Measurements from ENCODE around the gene SLC17A1.

The SLC17A1 gene

GRCh38 chr6:25835442-25836283 lies 3.8 kb upstream of the SLC17A1 start (continued):
- TF ChIP-seq TSHZ2 (CRISPR knock-in tag; IDR thresholded peaks at IDR 0.05) = no peak
- TF ChIP-seq BACH2 (CRISPR knock-in tag; IDR thresholded peaks at IDR 0.05; ENCODE audit: borderline replicate concordance) = no peak
- no peak for TF ChIP-seq PPARA (CRISPR knock-in tag; IDR thresholded peaks at IDR 0.05; ENCODE audit: borderline replicate concordance)
- no peak for TF ChIP-seq ZNF8 (CRISPR knock-in tag; IDR thresholded peaks at IDR 0.05)
- TF ChIP-seq CSDC2 (CRISPR knock-in tag; IDR thresholded peaks at IDR 0.05) = no peak
- no peak for TF ChIP-seq ESRRG (CRISPR knock-in tag; IDR thresholded peaks at IDR 0.05)
- no peak for TF ChIP-seq GLIS3 (CRISPR knock-in tag; IDR thresholded peaks at IDR 0.05)

GRCh38 chr6:25834950-25835349 lies 3.1 kb upstream of the SLC17A1 start:
- no peak for ATAC-seq
- TF ChIP-seq SNAI2 (CRISPR knock-in tag; IDR thresholded peaks at IDR 0.05) (no peak), TOX (CRISPR knock-in tag; IDR thresholded peaks at IDR 0.05; ENCODE audit: borderline replicate concordance) (no peak)

GRCh38 chr6:25833136-25833535 lies 1.3 kb upstream of the SLC17A1 start:
- no peak for ATAC-seq

More at GRCh38 chr6:25833136-25833535, 1.3 kb upstream of the SLC17A1 start:
- no peak for TF ChIP-seq ARNTL (CRISPR knock-in tag; IDR thresholded peaks at IDR 0.05; ENCODE audit: borderline replicate concordance, low read depth)
- TF ChIP-seq SNAI2 (CRISPR knock-in tag; IDR thresholded peaks at IDR 0.05) = no peak
- TF ChIP-seq ZFP30 (CRISPR knock-in tag; IDR thresholded peaks at IDR 0.05) = no peak
- no peak for TF ChIP-seq TCF4 (CRISPR knock-in tag; IDR thresholded peaks at IDR 0.05; ENCODE audit: borderline replicate concordance)
- no peak for TF ChIP-seq TOX (CRISPR knock-in tag; IDR thresholded peaks at IDR 0.05; ENCODE audit: borderline replicate concordance)
- TF ChIP-seq POU6F1 (CRISPR knock-in tag; IDR thresholded peaks at IDR 0.05; ENCODE audit: borderline replicate concordance, low read depth) = no peak
- no peak for TF ChIP-seq CSDC2 (CRISPR knock-in tag; IDR thresholded peaks at IDR 0.05)
- no peak for TF ChIP-seq BACH2 (CRISPR knock-in tag; IDR thresholded peaks at IDR 0.05; ENCODE audit: borderline replicate concordance)
- no peak for TF ChIP-seq ZNF70 (CRISPR knock-in tag; IDR thresholded peaks at IDR 0.05)
- TF ChIP-seq, protein P1, sequence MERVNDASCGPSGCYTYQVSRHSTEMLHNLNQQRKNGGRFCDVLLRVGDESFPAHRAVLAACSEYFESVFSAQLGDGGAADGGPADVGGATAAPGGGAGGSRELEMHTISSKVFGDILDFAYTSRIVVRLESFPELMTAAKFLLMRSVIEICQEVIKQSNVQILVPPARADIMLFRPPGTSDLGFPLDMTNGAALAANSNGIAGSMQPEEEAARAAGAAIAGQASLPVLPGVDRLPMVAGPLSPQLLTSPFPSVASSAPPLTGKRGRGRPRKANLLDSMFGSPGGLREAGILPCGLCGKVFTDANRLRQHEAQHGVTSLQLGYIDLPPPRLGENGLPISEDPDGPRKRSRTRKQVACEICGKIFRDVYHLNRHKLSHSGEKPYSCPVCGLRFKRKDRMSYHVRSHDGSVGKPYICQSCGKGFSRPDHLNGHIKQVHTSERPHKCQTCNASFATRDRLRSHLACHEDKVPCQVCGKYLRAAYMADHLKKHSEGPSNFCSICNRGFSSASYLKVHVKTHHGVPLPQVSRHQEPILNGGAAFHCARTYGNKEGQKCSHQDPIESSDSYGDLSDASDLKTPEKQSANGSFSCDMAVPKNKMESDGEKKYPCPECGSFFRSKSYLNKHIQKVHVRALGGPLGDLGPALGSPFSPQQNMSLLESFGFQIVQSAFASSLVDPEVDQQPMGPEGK (CRISPR knock-in tag; IDR thresholded peaks at IDR 0.05; ENCODE audit: borderline replicate concordance) = no peak
- no peak for TF ChIP-seq PPARA (CRISPR knock-in tag; IDR thresholded peaks at IDR 0.05; ENCODE audit: borderline replicate concordance)
- TF ChIP-seq, protein P2, sequence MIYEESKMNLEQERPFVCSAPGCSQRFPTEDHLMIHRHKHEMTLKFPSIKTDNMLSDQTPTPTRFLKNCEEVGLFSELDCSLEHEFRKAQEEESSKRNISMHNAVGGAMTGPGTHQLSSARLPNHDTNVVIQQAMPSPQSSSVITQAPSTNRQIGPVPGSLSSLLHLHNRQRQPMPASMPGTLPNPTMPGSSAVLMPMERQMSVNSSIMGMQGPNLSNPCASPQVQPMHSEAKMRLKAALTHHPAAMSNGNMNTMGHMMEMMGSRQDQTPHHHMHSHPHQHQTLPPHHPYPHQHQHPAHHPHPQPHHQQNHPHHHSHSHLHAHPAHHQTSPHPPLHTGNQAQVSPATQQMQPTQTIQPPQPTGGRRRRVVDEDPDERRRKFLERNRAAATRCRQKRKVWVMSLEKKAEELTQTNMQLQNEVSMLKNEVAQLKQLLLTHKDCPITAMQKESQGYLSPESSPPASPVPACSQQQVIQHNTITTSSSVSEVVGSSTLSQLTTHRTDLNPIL (CRISPR knock-in tag; IDR thresholded peaks at IDR 0.05; ENCODE audit: low read depth) = no peak
- TF ChIP-seq ZC3H10 (CRISPR knock-in tag; IDR thresholded peaks at IDR 0.05) = no peak
- no peak for TF ChIP-seq ZNF565 (CRISPR knock-in tag; conservative IDR thresholded peaks at IDR 0.05; ENCODE audit: low read depth)
- TF ChIP-seq TSHZ2 (CRISPR knock-in tag; IDR thresholded peaks at IDR 0.05) = no peak
- TF ChIP-seq ISL1 (CRISPR knock-in tag; IDR thresholded peaks at IDR 0.05) = no peak
- no peak for TF ChIP-seq ZFP3 (CRISPR knock-in tag; IDR thresholded peaks at IDR 0.05)
